ENCODE results near the gene KIF26A.
"Not testable (repeated sequence)": the region's sequence is repeated elsewhere in the genome, so short reads cannot be mapped to it uniquely, and the experiment has no call there.

The KIF26A gene

DNA sequence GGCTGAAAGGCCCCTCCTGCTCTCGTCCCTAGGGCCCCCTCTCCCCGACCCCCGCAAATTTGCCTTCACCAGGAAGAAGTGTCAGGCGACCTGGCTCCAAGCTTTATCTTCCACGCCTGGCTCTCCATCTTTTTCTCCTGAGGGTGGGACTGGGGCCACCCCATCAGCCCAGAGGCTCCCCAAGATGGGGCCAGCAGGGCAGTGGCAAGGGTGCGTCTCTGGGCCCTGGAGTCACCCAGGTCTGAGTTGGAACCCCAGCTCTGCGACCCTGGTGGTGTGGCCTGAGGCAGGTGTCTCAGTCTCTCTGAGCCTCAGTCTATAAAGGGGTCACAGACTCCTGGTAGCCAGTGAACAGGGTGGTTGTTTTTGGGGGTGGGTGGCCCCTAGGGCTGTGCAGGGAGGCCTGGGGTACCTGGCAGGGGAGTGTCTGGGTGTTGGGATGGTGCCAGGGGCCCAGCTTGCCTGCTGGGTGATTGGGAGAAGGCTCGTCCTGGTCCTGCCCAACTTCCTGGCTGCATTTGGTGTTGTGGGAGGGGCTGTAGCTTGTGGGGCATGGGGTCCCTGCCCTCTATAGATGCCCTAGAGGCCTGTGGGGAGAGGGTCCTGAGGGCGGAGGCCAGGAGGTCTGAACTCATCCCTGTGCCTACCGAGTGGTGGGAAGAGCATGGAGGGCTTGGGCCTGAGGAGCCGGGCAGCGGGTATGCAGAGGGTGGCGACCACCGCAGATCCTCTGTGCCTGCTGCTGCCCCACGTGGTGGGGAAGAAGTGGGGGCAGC, 7.6 kb downstream of the KIF26A start:
- DNase-seq: no peak

DNA sequence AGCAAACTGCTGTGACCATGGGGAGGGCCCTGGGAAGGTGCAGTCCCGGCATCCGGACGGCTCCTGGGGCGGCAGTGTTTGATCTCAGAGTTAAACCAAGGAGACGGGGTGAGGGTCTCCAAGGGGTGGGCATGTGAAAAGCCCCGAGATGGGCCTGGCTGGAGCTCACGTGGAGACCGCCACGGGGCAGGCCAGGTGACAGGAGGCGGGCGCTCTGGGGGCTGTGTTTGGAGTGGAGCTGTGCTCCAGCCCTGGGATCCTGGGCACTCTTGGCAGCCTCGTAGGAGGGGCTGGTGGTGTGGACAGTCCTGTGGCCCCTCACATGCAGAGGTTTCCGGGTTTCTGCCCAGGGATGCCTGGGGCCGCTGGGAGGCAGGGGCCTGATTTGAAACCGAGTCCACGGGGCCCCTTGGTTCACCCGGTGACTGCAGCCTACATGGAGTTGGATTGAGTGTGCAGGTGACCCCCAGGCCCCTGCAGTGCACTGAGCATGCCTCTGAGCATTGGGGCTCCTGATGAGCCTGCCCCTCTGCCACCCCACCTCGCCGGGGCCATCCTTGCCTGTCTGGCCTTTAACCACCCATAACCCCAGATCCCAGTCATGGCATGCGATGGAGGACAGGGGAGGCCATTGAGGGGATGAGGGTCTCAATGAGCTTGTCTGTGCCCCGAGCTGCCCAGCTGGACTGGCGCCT, 8.4 kb downstream of the KIF26A start:
- no peak for DNase-seq

DNA sequence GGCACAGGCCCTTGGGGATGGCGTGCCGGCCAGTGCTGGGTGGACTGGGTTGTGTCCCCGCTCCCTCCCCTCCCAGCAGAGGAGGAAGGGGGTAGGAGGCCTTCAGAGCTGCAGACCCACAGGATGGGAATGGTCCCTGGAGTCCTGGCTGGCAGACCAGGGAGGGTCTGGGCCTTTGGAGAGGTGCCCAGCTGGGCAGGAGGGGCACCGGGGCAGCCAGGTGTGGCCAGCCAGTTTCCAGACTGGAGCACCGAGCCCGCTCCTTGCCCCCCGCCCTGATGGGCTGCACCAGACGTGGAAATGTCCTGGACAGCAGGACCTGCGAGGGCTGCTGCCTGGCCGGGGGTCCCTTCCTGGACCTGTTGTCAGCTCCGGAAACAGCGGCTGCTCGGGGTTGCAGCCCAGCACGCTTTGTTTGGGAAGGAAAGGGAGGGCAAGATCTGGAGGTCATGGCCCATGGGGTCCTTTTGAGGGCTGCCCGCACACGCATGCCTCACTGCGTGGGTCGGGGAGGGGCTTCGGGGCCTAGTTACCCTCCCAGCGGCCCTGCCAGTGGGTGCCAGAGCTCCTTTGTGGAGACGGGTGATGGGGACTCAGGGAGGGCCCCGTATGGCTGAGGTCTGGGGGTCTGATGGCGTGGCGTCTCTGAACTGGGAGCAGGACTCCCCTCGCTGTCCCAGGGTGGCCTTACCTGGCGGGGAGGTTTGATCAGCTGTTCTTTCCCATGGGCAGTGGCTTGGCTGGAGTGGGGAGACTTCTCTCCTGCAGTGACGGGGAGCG, 9.1 kb downstream of the KIF26A start:
- DNase-seq: no peak

DNA sequence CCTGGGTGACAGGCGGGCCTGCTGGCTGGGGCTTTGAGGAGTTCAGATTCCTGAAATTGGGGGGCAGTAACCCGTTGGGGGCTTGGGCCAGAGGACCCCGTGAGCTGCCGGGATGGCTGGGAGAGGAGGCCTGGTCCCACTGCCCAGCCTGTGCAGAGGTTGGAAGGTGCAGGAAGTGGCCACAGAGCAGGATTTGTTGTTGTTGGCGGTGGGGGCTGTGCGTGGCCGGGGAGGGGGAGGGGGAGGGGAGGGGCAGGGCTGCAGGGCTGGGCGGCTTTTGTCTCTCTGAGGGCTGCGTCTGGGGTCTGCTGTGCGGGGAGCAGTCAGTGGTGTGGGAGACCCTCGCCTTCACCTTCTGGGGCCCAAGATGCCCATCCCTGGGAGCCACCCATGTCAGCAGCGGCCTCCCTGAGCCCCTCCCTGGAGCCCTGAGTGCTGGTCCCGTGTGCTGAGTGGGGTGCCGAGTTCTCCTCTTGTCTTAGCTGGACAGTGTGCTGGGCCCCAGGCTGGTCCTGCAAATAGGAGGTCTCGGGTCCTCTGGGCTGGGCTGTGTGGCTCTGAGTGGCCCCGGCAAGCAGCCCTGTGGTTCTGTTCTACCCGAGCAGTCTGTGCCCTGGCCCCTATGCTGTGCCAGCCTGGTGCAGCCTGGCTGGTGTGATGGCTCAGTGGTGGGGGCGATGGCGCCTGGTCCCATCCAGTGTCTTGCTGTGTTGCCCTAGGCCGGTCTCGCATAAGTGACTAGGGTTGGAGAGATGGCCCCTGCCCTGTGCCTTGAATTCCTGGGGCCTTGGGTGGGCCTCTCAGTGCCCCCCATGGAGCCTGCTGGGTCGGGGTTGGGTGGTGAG, 10.3 kb downstream of the KIF26A start:
- DNase-seq: no peak

DNA sequence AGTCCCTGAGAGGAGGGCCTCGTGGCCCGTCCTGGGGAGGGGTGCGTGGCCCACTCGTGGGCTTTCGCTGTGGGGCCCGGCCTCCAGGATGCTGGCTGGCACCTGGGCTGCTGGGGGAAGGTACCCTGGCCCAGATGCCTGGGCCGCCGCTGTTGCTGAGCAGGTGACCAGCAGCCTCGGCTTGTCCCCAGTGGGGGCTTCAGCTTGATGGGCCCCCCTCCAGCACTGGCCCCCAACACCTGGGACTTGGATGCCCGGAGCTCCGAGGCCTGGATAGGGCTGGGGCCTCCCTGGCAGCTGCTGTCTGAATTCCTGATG, 10.8 kb downstream of the KIF26A start:
- no peak for DNase-seq

GRCh38 chr14:104149617-104150135, 11.3 kb downstream of the KIF26A start:
- DNase-seq: no peak

DNA sequence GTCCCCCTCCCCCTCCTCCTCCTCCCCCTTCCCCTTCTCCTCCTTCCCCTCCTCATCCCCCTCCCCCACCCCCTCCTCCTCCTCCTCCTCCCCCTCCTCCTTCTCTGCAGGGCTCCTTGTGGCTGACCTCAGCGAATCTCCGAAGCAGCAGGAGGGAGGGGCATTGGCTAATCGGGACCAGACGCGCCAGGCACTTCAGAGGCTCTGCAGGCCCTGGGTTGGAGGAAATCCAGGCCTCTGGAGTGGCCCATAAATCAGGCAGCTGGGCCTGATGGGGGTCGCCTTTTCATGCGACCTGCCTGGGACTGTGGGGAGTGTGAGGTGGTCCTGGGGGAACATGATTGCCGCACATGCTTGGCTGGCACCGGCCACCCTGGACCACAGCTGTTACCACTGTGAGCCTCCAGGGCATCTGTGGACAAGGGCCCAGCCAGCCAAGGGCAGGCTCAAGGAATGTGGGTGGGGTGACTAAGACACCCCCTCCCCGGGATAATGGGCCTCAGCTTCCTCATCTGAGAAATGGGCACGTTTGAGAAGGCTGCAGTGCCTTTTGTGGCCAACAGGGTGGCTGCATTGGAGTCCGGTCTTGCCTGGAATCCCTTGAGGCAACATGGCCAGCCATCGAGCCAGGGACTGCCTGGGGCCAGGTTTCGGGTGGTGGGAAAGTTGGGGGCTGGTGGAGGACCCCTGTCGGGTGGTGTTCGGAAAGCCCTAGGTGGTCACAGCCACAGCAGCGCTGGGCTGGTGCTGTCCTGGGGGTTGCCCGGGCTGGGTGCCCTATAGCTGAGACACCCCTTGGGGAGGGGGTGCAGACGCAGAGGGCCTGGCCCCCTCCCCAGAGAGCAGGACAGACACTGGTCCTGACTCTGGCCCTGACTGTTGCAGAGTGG, 12.0 kb downstream of the KIF26A start:
- no peak for DNase-seq

GRCh38 chr14:104151026-104151381, 12.6 kb downstream of the KIF26A start:
- no peak for DNase-seq

DNA sequence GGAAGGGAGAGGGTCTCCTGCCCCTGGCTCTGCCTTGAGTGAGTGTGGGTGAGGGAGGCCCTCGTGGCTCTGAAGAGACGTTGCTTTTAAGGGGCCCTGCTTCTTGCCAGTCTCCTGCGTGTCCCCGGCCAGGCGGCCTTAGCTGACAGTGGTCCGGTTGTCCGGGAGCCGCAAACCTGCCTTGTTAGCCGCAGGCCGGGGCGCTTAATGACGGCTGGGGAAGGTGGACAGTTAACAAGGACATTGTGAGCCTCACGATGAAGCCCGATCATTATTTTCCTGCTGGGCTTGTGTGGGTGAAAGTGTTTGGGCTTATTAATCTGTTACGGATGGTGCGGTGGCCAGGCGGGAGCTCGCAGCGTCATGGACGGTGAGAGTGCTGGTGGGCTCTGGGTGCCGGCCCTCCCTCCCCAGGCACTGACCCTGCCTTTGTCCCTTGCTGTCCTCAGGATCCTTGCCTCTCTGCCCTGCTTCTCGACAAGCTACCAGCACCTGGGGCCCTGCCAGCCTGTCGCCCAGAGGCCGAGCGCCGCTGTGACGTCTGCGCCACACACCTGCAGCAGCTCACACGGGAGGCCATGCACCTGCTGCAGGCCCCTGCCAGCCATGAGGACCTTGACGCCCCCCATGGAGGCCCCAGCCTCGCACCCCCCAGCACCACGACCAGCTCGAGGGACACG, 13.3 kb downstream of the KIF26A start:
- DNase-seq: no peak

DNA sequence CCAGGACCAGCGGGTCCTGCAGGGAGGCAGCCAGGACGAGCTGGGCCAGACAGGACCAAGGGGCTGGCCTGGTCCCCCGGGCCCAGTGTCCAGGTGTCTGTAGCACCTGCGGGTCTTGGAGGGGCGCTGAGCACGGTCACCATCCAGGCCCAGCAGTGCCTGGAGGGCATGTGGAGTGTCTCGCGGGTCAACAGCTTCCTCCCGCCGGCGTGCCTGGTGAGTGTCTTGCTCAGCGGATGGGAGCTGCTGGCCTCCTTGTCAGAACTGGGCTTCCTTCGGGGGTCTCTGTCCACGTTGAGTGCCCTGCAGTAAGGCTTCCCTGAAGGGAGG, 13.8 kb downstream of the KIF26A start:
- no peak for DNase-seq

DNA sequence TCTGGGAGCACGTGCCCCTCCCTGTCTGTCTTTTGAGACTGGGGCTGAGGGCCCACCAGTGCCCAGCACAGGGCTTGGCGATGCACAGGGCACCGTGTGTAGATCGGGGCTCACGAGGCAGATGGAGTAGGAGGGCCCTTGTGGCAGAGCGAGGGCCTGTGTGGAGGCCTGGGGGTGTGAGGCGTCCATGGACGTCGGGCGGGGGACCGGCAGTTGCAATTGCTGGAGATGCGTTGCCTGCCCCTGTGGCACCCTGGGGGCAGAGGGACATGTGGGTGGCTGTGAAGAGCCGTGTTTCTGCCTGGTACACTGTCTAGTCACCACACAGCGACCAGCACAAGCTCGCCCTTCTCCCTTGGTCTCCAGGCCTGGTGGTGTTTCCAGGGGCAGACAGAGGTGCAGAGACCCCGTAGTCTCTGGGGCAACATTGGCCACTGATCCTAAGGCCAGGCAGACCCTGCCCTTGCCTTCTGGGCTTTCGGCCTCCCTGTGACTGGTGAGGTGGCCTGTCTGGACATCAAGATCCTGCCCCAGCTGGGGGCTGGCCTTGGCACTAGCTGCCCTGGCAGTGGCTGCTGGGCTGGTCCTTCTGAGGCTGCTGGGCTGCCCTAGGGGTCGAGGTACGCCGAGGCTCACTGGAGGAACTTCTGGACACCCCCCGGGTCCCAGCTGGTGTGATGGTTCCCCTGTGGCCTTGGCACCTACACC, 14.5 kb downstream of the KIF26A start:
- DNase-seq: no peak

DNA sequence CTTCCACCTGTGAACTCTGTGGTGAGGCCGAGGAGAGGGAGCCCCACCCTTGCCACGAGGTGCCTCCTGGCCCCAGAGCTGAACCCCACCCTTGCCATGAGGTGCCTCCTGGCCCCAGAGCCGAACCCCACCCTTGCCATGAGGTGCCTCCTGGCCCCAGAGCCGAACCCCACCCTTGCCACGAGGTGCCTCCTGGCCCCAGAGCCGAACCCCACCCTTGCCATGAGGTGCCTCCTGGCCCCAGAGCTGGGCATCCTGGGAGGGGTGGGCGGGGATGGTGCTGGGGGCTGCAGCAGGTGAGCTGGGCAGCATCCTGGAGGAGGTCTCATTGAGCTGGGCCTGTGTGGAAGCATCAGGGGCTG, 15.0 kb downstream of the KIF26A start:
- DNase-seq: not testable (repeated sequence)

DNA sequence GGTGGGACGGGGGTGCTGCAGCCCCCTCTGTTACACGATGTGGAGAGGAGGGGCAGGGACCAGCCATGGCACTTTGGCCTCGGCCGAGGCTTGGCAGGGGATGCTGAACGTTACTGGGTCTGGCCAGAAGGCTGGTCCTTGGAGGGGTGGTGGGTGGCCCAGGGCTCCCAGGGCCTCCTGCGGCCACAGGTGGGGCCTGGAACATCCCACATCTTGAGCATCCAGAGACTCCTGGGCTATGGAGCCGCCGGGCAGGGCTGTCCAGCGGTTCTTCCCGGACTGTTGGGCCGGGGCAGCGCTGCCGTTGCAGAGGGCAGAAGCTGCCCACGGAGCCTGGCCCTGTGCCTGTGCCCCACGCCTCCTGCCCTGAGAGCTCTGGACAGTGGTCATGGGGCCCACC, 15.9 kb downstream of the KIF26A start:
- DNase-seq: no peak

GRCh38 chr14:104155513-104155912, 17.1 kb downstream of the KIF26A start:
- DNase-seq: no peak

- DNase-seq: no peak
Measured at GRCh38 chr14:104156142-104156541, 17.8 kb downstream of the KIF26A start.

GRCh38 chr14:104157016-104157928, 18.9 kb downstream of the KIF26A start:
- DNase-seq: no peak

GRCh38 chr14:104158827-104159798, 20.7 kb downstream of the KIF26A start:
- no peak for DNase-seq

GRCh38 chr14:104159990-104160389, 21.6 kb downstream of the KIF26A start:
- no peak for DNase-seq
